HUES48 (cell line): Measurements from ENCODE around the gene TNFAIP3.

Experiments
- H3K27ac ChIP-seq: one replicate; pipeline ENCODE4 v1.7.0; 2013; ENCODE audit warnings: low read depth, low read length, inconsistent platforms
- H3K27me3 ChIP-seq: 2 replicates; pipeline ENCODE4 v1.6.1; 2013; ENCODE audit warnings: mild to moderate bottlenecking, low read length; ENCODE audit not compliant: control insufficient read depth, insufficient read depth
- H3K36me3 ChIP-seq: 2 replicates; pipeline ENCODE4 v1.6.1; 2013; ENCODE audit warnings: low read length; ENCODE audit not compliant: control insufficient read depth, insufficient read depth
- H3K4me1 ChIP-seq: 2 replicates; pipeline ENCODE4 v1.6.1; 2013; ENCODE audit warnings: mild to moderate bottlenecking, low read length; ENCODE audit not compliant: control insufficient read depth, insufficient read depth
- H3K4me3 ChIP-seq: 2 replicates; pipeline ENCODE4 v1.5.1; 2013; ENCODE audit warnings: mild to moderate bottlenecking, low read depth, low read length
- H3K9ac ChIP-seq: 2 replicates; pipeline ENCODE4 v1.6.1; 2013; ENCODE audit warnings: mild to moderate bottlenecking, low read depth, low read length, moderate library complexity
- H3K9me3 ChIP-seq: 2 replicates; pipeline ENCODE4 v1.6.1; 2013; ENCODE audit warnings: low read length; ENCODE audit not compliant: control insufficient read depth, insufficient read depth

The TNFAIP3 gene

DNA sequence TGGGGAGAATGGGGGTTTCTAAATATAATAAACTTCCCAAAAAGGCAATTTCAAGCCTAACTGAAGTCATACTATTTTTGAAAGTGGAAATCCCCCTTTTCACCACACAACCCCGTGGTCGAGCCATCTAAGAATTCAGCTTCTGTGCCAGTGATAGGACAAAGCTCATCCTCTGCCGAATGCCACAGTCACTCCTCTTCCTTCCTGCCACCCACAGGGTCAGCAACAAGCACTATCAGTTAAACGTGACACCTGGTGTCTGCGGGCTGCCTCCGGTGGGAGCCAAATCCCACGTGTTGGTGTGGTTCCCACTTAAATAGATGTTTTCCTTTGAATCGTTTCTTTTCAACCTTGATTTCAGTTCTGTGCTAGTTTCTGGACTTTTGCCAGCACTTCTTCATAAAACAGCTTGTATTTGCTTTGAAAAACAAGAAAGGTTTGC is 60.7 kb downstream of the TNFAIP3 start:
- Histone ChIP-seq H3K4me3 (no peak overlapping the region), H3K36me3 (no peaks in the 10 kb centered on the region), H3K9me3 (no peaks in the 10 kb centered on the region), H3K9ac (no peak overlapping the region), H3K4me1 (peaks cover 25% of the 10 kb centered on the region), H3K27me3 (no peaks in the 10 kb centered on the region), H3K27ac (no peak overlapping the region)

- Histone ChIP-seq H3K27ac (no peak overlapping the region), H3K4me3 (no peak overlapping the region), H3K27me3 (no peaks in the 10 kb centered on the region), H3K4me1 (peaks cover 25% of the 10 kb centered on the region), H3K9ac (no peak overlapping the region), H3K36me3 (no peaks in the 10 kb centered on the region), H3K9me3 (no peaks in the 10 kb centered on the region)
Measured at GRCh38 chr6:137928286-137928685, 61.2 kb downstream of the TNFAIP3 start.

- H3K4me1 ChIP-seq: peaks cover 5% of the 10 kb centered on the region
- no peaks in the 10 kb centered on the region for H3K36me3 ChIP-seq
- no peak overlapping the region for H3K9ac ChIP-seq
- no peaks in the 10 kb centered on the region for H3K27me3 ChIP-seq
- no peaks in the 10 kb centered on the region for H3K9me3 ChIP-seq
- H3K27ac ChIP-seq: no peak overlapping the region
- no peak overlapping the region for H3K4me3 ChIP-seq
Measured at GRCh38 chr6:137931849-137932465, 64.9 kb downstream of the TNFAIP3 start.
